AML-193 (cell line): Measurements from ENCODE around the gene TMEM115.

Source experiments
- DNase-seq, 2 experiments: peaks; one replicate each; lab custom pipeline; 2025; lab: John Stamatoyannopoulos, UW

Gene TMEM115

GRCh38 chr3:50352781-50353180 is 6.5 kb downstream of the TMEM115 start:
- peak; percentile 59 to 65 for DNase-seq

- DNase-seq, result no peak
Measured at GRCh38 chr3:50351323-50351697, 8.0 kb downstream of the TMEM115 start.

GRCh38 chr3:50350527-50351322 is 8.6 kb downstream of the TMEM115 start, which contains the start of the genes CYB561D2 and NPRL2:
TSS of gene CYB561D2 (plus strand) at chr3:50350862. CDS start at chr3:50351434, 572 bp downstream.
TSS of gene NPRL2 (minus strand) at chr3:50350775. CDS start at chr3:50350652, 123 bp downstream.
- peak; percentile 96 to 98 for DNase-seq

GRCh38 chr3:50350213-50350526 is 9.2 kb downstream of the TMEM115 start:
- DNase-seq, result no peak

- peak; percentile 70 to 86 for DNase-seq
Measured at GRCh38 chr3:50347187-50347813, 12.0 kb downstream of the TMEM115 start.

- DNase-seq, result no peak
Measured at GRCh38 chr3:50345586-50346234, 13.6 kb downstream of the TMEM115 start, which contains the start of gene ZMYND10. TSS of gene ZMYND10 (minus strand) at chr3:50345732. CDS start at chr3:50345579, 153 bp downstream.

GRCh38 chr3:50345008-50345407 is 14.3 kb downstream of the TMEM115 start:
- no peak for DNase-seq

- no peak for DNase-seq
Measured at GRCh38 chr3:50342813-50343633, 16.3 kb downstream of the TMEM115 start.

GRCh38 chr3:50341996-50342650 is 17.2 kb downstream of the TMEM115 start:
- DNase-seq, result no peak

GRCh38 chr3:50341537-50341936 is 17.8 kb downstream of the TMEM115 start:
- no peak for DNase-seq

GRCh38 chr3:50340448-50341329 is 18.6 kb downstream of the TMEM115 start, which contains the start of gene RASSF1:
TSS of gene RASSF1 (minus strand) at chr3:50340836. CDS start at chr3:50340805, 31 bp downstream.
- DNase-seq, result peak; percentile 100

GRCh38 chr3:50340147-50340447 is 19.2 kb downstream of the TMEM115 start:
- DNase-seq, result no peak

GRCh38 chr3:50339485-50340146 is 19.7 kb downstream of the TMEM115 start:
- no peak for DNase-seq

- DNase-seq, result peak; percentile 51 to 59
Measured at GRCh38 chr3:50338965-50339364, 20.4 kb downstream of the TMEM115 start.

GRCh38 chr3:50337175-50337861 is 22.0 kb downstream of the TMEM115 start:
- DNase-seq, result peak; percentile 100

- no peak for DNase-seq
Measured at GRCh38 chr3:50336452-50337174, 22.7 kb downstream of the TMEM115 start.

- DNase-seq, result no peak
Measured at GRCh38 chr3:50334339-50335075, 24.8 kb downstream of the TMEM115 start.
